Myocyte (in vitro differentiated cells): ENCODE measurements around the gene SEC24A. TPM values are rescaled to one million over a fixed set of nuclear protein-coding genes. Genes with fewer than 3 reads are reported as not detected.
A peak's percentile ranks its signal among the peaks of the same experiment; 100 is the strongest.
"Not testable (repeated sequence)": the region's sequence is repeated elsewhere in the genome, so short reads cannot be mapped to it uniquely, and the experiment has no call there.

ENCODE experiments used
- DNase-seq: peaks from one replicate; pipeline ENCODE4 v3.0.0-alpha.2; 2012; ENCODE audit warnings: low read depth
- polyA plus RNA-seq: library from polyadenylated mRNA; unstranded; fragments of >200 nt; gene quantifications from one replicate; pipeline ENCODE4 v1.2.1, GENCODE V29; 2012; ENCODE audit warnings: missing spikeins
- total RNA-seq: library from RNA; depleted of rRNA; stranded (reverse); fragments of >200 nt; gene quantifications from 2 replicates; pipeline ENCODE4 v1.2.3, GENCODE V29; 2014

The SEC24A gene
- total RNA-seq, result 23.7 and 29.0 TPM in 2 replicates
- 15.8 TPM for polyA plus RNA-seq

DNA sequence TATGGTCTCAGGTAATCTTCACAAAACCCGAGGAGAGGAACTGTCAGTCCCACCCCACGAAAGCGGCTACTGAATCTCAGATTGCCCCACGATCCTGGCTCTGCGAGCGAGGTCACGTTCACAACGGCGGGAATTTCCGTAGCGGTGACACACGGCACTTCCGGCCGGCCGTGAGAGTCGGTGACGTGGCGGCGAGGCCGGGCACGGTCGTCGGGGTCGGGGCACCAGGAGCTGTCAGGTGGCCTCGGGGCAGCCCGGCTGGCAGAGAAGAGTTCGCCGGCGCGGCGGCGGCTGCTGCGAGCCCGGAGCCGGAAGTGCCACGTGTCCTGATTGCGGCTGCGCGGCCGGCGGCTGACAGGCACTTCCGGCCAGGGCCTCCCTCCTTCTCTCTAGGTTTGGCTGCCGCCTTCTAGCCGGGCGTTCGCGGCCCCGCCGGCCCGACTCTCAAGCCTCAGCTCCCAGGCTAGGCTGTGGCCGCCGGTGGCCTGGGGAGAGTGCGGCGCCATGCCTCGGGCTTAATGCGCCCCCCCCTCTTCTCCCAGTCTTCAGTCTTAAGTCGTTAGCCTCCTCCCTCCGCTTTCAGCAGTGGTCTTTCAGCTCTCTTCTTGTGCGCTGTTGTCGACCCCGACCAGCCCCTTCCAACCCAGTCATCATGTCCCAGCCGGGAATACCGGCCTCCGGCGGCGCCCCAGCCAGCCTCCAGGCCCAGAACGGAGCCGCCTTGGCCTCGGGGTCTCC is at the start of gene SEC24A:
TSS of gene SEC24A (plus strand) at position 361 of the 738 bp plus-strand sequence. CDS start at position 653, 292 bp downstream.
- peak; percentile 93 for DNase-seq

DNA sequence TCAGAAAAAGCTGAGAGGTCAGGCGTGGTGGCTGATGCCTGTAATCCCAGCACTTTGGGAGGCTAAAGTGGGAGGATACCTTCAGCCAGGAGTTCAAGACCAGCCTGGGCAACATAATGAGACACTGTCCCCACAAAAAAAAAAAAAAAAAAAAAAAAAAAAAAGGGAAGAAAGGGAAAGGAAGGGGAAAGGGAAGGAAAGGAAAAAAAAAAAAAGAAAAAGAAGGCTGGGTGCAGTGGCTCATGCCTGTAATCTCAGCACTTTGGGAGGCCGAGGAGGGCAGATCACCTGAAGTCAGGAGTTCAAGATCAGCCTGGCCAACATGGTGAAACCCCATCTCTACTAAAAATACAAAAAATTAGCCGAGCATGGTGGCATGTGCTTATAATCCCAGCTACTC is 48.8 kb upstream of the SEC24A start:
- DNase-seq, result not testable (repeated sequence)

DNA sequence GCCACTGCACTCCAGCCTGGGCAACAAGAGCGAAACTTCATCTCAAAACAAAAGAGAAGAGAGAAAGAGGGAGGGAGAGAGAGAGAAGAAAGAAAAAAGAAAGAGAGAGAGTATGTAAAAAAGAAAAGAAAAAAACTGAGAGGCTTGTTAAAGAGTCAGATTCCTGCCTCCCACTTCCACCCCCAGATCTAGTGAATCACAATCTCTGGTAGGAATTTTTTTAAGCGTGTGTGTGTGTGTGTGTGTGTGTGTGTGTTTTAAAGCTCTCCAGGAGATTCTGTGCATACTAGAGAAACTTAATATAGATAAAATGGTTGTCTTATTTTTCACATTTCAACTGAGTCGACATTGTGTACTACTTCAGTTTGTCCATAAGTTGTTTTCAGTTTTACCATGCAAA is 48.0 kb upstream of the SEC24A start:
- DNase-seq, result peak; percentile 22

DNA sequence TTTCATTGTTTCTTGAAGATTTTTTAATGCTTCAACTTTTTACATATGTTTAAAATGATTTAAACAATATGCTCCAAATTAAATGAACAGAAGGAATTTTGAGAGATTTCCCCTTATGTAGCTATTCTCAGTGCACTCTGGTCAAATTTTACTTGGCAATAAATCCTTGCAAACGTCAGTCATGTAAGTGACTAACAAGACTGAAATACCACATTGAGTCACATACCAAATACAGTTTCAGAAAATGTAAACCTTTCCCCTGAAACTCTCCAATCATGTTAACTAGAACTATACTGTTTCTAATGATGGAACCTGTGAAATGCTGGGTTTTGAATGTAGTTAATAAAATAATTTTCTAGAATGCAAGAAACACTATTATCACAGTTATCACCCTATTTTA is 45.5 kb upstream of the SEC24A start:
- DNase-seq, result peak; percentile 28

DNA sequence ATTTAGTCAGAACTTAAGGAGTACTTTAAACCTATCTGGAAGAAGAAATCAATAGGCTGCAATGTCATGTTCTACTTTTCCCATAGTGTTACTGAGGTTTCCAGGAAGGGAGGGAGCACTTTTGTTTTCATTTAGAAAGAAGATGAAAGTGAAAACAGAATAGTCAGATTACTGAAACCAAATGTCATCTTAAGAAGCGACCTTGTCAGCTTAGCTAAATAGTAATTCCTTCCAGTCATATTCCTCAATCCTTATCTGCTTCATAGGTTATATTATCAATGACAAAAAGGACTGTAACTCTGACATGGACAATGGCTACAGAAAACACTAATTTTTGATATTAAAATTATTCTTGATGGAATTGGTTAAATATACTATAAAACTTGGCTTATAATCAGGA is 43.7 kb upstream of the SEC24A start:
- DNase-seq, result no peak

DNA sequence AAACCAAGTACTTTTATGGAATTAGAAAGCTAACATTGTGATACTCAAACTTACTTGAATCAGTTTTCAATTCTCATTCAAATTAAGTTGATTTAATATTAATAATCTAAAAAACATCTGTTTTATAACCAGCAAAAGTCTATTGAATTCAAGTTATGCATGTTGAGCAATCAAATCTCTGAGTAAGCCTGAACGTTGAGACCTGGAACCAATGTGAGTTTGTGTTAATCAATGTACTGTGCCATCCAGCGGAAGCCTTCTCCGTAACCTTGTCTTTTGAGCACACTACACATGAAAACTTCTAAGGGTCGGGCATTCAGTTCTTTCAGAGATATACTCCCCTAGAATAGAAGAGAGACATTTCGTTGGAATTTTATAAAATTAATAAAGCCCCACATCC is 41.9 kb upstream of the SEC24A start:
- no peak for DNase-seq

DNA sequence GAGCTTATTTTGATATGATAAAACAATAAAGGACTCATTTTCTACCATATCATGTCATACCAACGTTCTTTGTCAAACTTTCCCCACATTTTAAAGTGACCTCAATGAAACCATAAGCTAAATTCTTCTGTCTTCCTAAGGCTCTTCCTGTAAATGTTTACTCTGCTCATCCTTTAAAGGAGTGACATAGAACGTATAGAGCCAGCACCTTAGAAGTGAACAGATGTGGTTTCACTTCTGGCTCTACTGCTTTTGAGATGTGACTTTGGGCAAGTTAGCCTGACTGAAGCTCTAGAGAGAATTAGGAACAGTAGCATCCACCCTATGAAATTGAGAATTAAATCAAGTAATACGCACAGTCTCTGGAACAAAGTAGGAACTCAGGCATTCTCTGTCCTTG is 40.0 kb upstream of the SEC24A start:
- DNase-seq, result no peak

DNA sequence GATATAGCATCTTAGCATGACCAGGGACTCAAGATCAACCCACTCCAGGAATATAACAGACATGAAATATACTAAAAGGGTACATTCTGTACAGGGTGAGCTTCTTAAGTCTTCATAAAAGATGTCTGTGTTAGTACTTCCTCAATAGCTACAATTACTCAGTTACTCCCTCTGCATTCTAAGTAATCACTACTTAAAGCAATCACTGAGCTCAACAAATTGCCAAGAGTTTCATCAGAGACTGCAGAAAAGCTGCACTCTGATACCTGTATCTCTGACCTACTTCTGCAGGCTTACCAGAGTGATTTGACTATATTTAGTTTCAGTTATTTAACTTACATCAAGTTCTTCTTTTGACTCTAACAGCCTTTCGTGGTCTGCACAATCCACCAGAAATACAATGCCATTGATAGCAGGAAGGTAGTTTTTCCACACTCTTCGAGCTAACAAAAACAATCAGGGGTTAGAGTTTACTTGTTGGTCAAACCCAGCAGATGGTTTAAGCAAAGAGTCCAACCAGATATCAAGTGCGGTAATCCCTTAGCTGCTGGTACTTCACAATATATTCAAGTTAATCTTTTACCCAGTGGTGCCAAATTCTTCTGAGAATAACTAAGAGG is 39.2 kb upstream of the SEC24A start:
- no peak for DNase-seq

DNA sequence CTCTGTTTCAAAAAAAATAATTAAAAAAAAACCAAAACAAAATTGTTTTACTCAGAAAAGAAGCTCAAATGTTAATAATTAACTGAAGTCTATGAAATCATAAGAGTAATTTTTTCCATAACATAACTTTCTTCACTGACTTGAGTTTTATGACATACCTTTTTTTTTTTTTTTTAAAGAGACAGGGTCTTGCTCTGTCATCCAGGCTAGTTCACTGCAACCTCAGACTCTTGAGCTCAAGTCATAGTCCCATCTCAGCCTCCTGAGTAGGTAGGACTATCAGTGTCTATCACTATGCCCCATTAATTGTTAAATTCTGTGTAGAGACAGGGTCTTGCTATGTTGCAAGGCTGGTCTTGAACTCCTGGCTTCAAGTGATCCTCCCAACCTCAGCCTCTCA is 37.9 kb upstream of the SEC24A start:
- no peak for DNase-seq

DNA sequence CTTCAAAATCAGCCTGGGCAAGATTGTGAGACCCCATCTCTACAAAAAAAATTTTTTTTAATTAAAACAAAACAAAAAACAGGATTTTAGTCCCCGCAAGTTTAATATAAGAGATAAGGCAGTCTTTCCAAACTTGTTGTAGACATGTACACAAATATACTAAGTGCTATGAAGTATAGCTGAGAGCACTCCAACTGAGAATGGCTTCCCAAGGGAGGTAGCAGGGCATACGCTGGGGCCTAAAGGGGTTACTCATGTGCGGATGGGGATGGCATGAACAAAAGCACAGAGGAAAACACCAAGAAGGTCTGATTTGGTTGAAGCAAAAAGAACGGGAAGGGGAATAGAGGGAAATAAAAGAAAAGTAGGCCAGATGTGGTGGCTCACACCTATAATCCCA is 37.1 kb upstream of the SEC24A start:
- no peak for DNase-seq

DNA sequence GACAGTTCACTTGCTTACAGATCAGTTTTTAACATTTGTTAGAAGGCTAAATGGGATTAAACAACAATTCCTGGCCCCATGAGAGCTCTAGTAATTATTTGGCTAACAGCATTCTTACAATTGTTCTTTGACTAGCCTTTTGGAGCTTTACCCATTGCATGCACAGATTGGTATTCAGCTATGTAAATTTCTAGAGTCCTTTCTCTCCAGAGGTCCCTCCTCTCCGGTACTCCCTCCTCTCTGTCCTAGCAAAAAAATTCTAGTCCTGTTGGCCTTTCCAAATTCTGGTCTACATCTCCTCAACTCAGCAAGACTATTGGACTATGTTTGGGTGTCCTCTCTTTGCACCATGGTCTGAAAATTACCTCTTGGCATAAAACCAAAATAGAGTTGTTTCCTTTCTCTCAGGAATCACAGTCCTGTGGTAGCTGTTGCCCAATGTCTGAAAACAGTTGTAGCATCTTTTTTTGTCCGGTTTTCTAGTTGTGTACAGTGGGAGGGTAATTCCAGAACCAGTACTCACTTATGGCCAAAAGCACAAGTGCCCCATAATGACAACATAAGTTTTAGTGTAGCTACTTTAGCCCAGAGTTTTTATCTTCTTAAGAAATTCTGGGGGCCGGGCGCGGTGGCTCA is 34.0 kb upstream of the SEC24A start:
- no peak for DNase-seq

DNA sequence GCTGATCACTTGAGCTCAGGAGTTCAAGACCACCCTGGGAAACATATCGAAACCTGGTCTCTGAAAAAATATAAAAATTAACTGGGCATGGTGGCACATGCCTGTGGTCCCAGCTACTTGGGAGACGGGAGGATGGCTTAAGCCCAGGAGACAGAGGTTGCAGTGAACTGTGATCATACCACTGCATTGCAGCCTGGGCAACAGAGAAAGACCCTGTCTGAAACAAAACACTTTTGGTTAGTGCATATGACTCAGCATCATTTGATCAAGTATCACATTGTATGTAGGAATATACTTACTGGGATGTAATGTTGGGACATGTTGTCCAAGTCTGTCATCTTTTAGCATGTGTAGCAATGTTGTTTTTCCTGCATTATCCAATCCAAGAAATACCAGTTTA is 28.0 kb upstream of the SEC24A start:
- DNase-seq, result no peak

DNA sequence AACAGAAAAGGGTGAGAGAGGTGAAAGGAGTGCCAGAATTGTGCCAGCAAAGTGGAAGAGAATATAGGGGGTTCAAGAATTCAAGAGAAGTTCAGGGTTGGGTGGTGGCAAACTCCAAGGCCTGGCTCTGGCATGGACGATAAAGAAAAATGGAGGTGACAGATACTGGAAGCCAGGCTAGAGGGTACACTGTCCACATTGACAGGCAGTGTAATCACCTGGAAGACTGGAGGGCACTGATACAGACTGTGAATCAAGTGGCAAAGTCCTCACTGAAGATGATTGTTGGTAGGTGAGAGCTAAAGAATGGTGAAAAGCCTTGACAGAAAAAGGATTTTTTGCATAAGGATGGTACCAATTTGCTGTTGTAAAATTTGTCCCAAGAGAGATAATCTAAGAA is 23.0 kb upstream of the SEC24A start:
- DNase-seq, result no peak

DNA sequence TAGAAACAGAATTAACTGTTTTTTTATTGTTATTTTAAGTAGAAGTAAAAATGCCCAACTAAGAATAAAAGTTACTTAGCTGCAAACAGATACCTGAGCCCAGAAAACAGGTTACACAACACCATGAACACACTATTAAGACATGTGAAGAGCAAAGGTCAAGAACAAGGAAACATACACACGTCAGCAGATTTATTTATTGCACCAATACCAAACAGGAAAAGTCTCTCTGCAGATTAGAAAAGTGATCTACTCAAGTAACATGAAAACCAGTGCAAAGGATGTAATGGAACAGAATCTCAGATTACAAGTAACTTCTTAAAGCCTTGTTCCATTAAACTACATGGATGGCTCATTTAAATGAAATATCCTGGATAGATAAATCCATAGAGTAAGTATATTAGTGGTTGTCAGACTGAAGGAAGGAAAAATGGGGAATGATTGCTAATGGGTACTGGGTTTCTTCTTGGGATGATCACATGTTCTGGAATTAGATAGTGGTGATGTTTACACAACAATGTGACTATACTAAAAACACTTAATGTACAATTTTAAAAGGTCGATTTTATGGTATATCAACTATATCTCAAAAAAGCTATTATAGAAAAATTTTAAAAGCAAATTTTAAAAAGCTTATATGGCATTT is 22.1 kb upstream of the SEC24A start:
- no peak for DNase-seq

DNA sequence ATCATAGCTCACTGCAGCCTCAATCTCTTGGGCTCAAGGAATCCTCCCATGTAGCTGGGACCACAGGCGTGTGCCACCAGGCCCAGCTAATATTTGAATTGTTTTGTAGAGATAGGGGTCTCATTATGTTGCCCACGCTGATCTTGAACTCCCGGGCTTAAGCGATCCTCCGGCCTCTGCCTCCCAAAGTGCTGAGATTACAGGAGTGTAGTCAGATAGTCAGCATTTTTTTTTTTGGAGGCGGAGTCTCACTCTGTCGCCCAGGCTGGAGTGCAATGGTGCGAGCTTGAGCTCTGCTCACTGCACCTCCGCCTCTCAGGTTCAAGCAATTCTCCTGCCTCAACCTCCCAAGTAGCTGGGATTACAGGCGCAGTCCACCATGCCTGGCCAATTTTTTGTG is 14.4 kb upstream of the SEC24A start:
- no peak for DNase-seq

DNA sequence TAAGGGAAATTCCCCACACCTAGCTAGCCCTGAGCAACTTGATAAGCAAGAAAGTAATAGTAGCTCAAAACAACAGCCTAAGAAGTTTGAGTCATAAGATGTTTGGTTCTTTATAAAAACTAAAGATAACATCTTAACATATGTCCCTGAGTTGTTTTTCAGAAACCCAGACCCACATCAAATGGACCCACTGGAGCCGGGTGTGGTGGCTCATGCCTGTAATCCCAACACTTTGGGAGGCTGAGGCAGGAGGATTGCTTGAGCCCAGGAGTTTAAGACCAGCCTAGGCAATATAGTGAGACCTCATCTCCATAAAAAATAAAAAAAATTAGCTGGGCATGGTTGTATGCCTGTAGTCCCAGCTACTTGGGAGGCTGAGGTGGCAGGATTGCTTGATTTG is 13.2 kb upstream of the SEC24A start:
- DNase-seq, result not testable (repeated sequence)

DNA sequence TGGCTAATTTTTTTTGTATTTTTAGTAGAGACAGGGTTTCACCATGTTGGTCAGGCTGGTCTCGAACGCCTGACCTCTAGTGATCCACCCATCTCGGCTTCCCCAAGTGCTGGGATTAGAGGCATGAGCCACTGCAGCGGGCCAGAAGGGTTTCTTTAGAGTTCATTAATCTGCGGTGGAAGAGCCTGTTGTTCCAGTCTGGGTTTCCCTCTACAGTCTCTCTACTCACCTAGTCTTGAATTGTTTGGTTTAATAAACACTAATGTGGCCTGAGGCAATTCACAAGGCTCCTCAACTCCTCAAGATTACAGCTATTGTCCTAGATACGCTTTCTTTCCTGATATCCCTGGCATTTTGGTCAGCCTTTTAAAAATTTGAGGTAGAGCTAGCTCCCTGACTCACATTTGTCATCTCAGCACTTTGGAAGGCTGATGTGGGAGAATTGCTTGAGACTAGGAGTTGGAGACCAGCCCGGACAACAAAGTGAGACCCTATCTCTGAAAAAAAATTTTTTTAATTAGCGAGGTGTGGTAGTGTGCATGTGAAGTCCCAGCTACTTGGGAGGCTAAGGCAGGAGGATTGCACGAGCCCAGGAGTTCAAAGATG is 11.4 kb upstream of the SEC24A start:
- no peak for DNase-seq

DNA sequence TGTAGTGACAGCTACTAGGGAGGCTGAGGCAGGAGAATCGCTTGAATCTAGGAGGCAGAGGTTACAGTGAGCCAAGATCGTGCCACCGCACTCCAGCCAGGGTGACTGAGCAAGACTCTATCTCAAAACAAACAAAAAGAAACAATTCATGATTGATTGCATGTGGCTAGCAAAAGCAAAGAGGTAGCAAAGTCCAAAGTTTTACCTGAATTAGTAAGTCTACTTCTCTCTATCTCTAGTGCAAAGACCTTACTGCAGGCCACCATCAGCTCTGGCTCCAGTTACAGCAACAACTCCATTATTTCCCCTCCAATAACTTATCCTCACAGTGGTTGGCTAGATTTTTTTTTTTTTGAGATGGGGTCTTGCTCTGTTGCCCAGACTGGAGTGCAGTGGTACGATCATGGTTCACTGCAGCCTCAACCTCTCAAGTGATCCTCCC is 9.8 kb upstream of the SEC24A start:
- DNase-seq, result no peak

DNA sequence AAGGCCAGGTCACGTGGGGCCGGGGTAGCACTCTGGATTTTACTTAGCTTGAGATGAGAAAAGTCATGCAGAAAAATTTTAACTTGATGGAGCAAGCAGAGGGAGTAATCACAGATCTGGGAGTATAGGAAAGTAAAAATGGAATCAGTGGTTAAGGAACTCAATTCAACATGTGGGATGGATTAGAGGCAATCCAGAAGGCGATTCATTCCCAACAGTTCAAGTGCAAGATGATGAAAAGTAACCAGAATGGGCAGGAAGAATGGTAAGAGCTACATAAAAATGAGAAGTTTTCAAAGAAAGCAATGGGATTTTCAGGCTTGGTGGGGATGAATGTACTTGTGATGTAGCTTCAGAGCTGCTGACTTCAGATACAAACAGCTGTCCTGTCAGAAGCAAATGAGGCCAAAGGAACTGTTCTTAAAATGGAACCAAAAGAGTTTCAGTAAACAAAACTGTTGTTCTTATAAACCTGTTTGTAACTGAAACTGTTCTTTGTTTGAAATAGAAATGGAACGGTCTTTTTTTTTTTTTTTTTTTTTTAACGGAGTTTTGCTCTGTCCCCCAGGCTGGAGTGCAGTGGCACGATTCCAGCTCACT is 5.6 kb upstream of the SEC24A start:
- DNase-seq, result peak; percentile 13

DNA sequence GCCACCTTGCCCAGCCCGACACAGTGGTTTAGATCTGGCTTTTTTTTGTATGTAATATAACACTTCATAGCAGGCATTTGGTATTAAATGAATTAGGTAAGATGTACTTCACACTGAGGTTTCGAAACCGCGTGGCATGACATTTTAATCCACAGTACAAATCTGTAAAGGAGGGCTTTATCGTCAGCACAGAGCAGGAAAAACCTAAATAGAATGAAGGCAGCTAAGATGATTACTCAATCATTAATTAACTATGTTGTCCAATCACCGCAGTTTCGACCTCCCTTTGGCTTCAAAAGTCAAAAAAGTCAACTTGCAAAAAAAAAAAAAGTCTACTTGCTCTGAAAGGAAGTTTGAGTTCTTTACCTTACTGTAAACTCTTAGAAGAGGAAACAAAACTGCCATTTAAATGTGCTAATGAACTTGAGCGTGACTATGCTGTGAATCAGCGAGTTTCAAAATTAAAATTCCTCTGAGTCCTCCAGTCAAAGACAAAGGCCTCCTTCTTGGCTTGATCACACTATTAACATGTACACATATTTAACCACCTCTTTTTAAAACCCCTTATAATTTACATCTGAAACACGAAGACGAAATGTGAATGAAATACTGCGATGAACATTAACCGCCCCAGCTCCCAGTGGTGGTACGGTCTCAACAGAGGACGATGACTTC is 698 bp upstream of the SEC24A start:
- peak; percentile 12 for DNase-seq
